Forelimb muscle (tissue), 1 donor: ENCODE results near the gene PRKCE. TPM values are rescaled to one million over a fixed set of nuclear protein-coding genes. Genes with fewer than 3 reads are reported as not detected.
A peak's percentile ranks its signal among the peaks of the same experiment; 100 is the strongest.
"Not testable (repeated sequence)": the region's sequence is repeated elsewhere in the genome, so short reads cannot be mapped to it uniquely, and the experiment has no call there.

Source experiments
- DNase-seq: peaks from one replicate; pipeline ENCODE4 v3.0.0-alpha.2; 2013; ENCODE audit warnings: low read depth
- polyA plus RNA-seq: library from polyadenylated mRNA; unstranded; fragments of 120-200 nt; gene quantifications from one replicate; pipeline ENCODE4 v1.2.1, GENCODE V29; 2013; ENCODE audit not compliant: insufficient read length

Gene PRKCE
- polyA plus RNA-seq, 1 donor = 5.1 TPM

DNA sequence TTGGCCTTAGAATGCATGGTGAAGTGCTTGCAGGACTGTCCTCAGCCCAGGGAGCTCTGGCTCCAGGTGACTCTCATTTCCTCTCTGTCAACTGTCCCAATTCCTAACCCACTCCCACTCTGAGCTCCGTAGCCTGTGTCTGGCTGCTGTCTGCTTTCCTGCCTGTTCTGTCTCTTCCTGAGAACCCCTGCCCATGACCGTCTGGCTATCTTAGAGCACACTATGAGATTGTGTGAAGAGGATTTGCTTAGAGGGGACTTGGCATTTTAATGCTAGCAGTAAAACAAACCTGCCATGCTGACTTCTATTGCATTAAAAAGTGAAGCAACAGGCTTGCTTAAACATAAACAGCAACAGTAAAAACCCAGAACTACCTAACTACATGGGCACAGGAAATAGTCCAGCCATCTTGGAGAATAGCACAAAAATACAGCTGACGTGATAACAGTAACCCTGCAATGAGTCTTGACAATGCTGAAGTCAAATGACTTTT lies 234.7 kb downstream of the PRKCE start:
- DNase-seq = no peak

DNA sequence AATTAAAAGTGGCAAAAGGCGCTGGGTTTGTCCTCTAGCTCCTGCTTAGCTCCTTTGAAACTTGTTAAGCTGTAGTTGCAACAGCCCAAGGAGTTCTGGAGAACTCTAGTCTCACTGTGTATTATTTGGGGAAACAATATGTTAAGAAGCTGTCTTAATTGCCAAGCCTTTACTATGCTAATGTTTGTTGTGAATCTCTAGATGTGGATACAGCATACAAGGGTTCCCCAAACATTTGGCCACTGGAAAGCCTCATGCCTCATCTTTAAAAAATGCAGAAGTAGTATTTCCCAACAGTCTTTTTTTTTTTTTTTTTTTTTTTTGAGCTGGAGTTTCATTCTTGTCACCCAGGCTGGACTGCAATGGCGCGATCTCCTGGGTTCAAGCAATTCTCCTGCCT lies 236.7 kb downstream of the PRKCE start:
- no peak for DNase-seq

DNA sequence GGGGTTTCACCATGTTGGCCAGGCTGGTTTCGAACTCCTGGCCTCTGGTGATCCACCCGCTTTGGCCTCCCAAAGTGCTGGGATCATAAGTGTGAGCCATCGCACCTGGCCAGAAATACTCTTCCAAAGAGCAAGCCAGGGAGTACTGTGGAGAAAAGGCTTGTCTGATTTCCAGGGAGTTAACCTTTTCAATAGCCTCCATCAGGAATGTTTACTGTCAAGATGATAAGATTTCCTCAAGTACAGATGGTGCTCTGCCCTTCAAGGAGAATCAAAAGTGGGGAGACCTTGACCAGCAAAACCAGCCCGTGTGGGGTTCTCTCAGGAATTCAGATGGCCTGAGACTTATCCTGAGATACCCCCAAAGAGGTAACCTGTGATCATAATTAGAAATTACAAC lies 237.2 kb downstream of the PRKCE start:
- DNase-seq = no peak

DNA sequence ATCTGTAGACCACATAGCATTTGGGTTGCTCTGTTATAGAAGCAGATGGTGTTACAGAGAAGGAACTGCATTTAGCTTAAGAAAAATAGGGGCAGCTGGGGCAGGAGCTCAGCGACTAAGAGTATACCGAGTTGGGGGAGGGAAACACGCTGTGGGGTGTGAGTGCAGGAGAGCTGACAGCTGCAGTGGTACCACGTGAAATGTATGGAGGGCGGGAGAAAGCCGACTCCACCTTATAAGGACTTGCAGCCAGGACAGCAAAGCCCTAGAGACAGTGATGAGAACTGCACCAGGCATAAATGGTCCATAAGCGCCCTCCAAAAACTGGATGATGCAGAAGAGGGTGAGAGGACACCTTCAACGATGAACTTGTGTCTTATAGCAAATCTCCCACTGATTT lies 237.6 kb downstream of the PRKCE start:
- no peak for DNase-seq

DNA sequence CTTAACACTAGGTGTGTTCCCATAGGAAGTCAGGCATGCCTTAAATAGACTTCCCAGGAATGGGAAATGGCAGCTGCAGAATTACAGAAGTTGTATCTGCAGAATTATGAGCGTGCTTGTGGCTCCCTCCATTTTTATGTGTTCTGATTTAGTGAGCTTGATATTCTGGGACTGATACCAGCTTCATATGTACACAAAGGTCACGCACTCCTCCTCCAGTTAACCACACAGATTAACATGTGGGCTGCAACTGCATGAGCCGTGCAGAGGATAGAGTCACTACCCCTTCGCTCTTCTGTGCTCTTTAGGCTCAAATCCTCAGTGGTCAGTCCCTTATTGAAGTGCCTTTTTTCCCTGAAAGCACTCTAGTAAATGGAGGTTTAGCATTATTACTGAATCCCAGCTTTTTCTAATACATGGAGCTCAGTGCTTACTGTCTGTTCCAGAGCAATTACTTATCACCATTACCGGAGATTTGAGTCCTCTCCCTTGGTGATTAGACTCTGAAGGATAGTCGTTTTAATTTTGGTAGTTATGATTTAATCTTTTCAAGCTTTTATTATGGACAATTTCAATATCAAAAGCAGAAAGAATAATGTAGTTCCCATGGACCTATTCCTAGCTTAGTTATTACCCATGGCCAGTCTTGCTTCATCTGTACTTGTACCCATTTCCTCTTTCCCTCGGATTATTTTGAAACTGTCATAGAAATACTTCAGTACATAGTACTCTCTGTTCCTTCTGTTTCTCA lies 238.3 kb downstream of the PRKCE start:
- no peak for DNase-seq

DNA sequence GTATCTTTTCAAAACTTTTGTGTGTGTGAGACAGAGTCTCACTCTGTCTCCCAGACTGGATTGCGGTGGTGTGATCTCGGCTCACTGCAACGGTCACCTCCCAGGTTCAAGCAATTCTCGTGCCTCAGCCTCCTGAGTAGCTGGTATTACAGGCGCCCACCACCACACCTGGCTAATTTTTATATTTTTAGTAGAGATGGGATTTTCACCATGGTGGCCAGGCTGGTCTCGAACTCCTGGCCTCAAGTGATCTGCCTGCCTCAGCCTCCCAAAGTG lies 238.8 kb downstream of the PRKCE start:
- not testable (repeated sequence) for DNase-seq

DNA sequence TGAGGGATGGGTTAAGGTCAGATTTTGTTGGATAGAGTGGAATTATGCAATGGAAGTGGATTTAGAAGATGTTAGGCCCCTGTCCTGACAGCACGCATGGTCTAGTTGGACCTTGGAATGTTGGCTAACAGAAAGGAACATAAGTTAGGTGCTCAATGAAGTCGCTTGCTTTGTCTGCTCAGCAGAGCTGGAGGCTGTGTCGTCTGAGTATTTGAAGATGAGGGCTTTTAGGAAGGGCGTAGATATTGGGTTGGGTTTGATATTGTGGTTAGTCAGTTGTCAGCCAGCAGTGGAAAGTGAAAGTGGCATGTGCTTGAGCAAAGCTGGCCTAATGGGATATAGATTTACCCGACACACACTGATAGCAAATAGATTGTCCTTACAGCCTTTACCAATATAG lies 239.3 kb downstream of the PRKCE start:
- no peak for DNase-seq

DNA sequence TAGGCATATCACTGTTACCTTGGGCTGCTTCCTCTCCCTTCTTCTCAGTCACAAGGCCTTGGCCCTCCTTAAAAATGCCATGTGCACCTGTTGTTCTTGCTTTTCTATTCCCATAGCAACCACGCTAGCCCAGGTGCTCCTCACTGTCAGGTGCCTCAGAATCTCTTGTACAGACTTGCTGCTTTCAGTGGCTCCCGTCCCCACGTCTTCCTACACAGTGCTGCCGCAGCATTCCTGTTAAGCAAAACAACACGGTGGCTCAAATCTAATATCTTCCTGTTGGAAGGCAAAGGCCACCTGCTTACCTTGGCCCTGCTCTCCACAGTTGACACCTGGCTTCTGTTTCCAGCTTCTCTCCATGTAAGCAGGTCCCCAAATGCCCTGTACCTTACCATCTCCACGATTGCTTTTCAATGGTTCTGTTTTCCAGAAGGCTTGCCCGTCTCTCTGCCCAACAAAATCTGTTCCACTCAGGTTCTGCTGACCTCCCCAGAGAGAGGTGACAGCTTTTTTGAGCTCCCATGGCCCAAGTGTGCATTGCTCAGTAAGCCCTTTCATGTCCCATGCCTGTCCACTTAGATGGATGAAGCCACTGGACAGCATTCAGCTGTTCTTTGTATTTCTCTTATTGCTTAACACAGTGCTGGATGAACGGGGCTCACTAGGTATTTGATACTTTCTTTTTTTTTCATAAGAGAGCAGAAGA lies 240.4 kb downstream of the PRKCE start:
- DNase-seq = no peak

DNA sequence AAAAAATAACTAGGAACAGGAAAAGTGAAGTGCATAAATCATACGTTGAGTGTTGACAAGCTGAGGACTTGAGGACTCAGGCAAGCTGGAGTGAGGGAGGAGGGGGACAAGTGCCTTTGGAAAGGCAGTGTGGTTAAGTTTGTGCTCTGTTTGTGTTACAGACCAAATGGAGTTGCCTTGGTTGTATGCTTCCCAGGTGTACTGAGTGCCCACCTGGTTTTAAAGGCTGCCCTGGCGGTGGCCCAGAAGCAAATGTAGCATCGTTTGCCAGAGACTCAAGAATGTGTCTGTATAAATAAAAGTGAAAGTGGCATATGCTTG lies 240.9 kb downstream of the PRKCE start:
- DNase-seq = no peak

DNA sequence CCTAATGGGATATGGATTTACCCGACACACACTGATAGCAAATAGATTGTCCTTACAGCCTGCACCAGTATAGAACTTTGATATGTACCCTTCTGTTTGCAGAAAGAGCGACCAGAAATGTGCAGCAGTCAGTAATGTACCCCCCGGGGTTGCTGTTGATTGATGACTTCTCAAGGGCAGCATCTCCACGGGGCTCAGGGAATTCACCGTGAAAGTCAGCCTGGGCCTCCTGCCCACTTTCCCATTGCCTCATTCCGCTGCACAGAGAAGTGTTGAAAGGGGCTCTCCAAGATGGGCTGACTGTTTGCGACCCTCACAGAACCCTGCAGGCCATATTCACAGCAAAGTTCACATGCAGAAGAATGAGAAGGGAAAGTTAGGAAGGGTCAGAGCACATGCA lies 241.3 kb downstream of the PRKCE start:
- no peak for DNase-seq

DNA sequence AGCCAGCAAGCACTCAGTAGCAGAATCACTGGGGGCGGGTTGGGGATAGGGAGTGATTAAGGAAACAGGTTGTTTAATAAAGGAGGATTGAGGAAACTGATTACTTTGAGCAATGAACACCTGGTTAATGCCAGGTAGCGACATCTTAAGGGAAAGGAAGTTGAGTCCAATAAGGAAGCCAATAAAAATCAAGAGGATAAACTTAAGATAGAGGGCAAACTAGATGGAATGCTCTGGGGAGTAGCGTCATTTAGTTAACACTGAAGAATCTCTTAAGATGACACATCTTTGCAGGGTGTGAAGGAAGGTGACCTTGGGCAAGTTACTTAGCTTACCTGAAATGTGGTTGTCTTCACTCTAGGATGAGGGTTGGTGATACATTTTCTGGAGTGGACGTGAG lies 242.7 kb downstream of the PRKCE start:
- DNase-seq = no peak

DNA sequence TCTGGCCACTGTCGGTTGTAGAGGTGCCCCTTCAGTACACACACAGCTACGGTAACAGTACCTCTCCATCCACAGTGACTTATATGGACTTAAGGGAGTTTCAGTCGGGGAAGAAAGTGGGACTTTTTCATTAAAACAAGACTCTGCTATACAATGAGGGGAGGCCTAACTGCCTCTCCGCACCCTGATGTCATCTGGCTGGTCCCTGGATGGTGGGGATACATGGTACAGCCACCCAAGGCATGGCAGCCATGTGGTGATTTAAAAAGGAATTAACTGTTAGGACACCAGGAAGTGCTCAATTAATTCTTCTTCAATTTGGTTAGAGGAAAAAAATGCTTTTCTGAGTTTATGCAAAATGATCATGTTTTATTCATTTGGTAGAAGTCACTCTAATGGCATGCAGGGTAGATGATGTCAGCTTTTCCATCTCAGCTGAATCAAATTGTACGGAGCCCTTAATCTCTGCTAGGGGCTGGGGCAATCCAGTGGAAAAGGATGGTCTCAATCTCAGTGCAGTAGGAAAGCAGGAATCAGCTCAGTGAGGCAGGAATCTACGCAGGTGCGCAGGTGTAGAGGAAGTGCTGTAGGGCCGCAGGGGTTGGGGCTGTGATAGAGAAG lies 243.9 kb downstream of the PRKCE start:
- DNase-seq = no peak

DNA sequence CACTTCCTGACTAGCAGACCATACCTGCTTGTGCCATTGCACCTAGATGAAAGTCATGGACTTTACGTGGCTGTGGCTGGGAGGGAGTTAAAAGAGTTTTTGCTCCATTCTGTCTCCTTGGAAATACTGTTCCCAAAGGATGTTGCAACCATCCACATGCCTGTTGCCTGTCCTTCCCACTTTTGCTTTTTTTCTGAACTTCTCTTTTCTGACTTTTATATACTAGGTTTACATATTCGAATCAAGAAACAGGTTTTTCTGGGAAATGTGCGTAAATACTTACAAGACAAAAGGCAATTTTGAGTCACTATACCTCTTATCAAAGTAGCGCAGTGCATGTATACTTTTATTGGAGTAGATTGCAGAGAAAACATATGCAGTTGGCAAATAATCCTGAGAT lies 244.8 kb downstream of the PRKCE start:
- no peak for DNase-seq

DNA sequence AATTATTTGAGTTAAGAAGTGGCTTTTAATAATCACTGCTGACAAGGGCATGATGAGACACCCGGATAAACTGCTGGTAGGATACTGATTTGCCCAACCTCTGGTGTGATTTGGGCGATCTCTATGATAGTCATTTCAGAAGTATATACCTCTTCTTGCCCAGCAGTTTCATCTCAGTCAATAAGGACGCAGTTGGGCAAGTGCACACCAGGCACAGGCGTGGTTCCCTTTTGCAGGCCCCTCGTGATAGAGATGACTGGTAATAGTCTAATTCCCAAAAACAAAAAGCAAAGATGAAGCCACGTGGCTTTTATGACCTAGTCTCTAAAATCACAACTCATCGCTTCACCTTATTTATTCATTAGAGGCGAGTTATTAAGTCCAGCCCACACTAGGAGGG lies 246.4 kb downstream of the PRKCE start:
- no peak for DNase-seq

DNA sequence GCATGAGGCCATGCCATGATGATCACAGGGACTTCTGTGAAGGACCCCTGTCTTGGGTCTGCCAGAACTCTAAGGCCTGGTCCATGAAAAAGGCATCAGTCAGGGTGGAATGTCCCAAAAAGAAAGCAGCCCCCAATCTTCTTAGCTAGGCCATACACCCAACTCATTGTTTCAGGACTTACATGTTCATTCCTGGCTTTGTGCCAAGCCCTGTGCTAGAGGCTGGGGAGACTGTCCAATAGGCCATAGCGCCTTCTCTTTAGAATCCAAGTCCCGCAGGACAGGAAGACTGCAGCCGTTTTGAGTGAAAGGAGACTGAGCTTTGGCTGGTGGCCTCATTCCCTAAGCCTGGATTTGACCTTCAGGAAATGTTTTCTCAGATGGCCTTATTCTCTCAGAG lies 247.3 kb downstream of the PRKCE start:
- DNase-seq = no peak

DNA sequence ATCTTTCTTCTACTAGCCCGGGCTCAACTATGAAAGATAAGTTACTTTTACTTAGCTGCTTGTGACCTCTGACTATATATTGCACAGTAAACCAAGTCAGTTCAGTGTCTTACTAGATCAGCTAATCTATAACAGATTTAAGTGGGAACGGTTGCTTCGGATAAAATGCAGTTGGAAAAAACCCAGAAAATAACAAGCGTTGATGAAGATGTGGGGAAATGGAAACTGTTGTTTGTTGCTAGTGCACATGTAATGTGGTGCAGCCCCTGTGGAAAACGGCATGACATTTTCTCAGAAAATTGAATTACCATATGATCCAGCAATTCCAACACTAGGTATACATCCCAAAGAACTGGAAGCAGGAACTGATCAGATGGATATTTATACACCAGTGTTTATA lies 248.5 kb downstream of the PRKCE start:
- no peak for DNase-seq

DNA sequence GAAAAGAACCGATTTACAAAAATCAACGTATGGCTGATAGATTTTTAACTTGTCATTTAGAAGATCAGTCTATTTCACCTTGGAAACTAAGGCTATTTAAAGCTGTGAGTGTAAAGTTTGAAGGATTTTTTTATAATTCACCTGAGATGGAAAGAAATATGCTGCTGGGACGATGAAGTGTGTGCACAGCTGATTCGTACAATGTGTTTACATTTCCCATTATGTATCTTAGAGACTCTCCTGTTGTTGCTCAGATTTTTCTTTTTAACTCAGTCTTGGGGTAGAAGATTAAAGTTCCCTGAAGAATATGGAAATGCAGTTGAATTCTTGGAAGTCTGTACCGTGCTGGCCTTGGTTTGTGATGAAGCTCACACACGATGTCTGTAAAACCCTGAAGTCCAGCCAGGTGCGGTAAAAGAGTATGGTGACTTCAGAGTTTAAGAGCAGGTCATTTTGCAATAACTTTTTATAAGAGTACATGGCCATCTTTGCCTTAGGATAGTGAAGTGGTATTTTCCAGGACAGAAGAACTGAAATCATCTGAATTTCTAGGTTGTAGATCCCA lies 250.1 kb downstream of the PRKCE start:
- DNase-seq = peak; percentile 83

DNA sequence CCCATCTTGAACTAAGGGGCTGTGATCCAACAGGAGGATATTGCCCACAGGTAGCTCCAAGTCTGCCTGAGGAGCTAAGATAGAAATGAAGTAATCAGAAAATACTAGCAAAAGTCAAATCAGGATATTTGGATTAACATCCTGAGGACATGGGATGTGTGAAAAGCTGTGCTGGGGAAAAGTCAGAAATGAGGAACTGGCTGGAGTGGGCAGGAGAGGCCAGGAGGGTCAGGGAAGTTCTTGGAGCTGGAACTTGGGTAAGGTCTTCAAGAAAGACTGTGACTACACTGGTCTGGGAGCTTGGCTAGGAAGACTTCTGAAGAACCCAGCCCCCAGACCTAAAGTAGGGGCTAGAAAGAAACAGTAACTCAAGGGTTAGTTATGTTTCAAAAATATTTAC lies 250.9 kb downstream of the PRKCE start:
- DNase-seq = no peak

DNA sequence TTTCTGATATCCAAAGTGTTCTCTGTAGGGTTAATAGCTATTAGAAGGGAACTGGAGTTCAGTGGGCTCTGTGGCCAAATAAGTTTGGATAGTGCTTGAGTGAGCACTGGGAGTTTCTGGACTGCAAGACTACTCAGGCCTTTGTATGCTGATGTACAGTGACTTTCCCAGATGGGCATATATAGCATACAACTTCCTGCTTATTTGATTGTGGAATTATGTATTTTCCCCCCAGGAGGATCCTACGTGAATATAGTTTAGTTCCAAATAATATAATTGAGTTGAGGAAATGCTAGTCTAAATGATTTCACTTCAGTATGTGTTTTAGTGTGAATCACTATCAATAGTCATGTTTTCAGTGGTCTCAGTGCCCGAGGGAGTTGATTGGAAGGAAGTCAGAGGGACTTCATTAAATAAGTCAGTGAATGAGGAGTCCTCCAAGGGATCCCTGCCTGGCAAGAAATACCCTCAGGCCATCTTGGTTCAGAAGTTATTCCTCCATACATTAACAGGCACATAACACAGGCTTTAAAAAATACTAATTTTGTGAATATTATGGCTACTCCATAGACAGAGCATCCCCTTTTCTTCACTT lies 251.4 kb downstream of the PRKCE start:
- DNase-seq = no peak

DNA sequence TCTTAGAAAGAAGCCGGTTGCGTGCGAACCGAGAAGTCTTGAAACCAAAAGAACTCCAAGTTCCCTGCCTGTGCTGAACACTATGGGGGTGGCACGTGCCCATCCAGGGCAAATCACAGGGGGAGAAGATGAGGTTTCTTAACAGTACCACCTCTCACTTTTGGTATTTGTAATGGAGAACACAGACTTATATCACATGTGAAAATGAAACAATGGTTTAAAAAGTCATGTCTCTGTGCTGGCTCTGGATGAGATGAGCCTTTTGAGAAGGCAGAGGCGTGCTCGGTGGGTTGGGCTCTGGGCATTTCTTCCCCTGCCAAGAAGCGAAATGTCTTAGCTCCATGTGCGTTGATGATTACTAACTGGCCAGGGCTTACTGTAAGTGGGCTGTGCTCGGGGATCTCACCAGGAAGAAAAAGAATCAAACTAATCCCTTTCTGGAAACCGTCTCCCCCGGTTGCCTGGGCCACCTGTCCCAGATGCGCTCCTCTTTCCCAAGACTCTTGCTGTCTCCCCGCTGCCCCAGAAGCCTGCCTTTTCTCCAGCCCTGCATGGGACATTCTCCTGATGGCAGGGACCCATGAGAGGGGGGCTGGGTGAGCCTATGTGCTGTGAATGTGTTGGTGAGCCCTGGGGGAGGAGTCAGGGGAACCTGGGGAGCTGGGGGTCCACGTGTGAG lies 252.9 kb downstream of the PRKCE start:
- no peak for DNase-seq

DNA sequence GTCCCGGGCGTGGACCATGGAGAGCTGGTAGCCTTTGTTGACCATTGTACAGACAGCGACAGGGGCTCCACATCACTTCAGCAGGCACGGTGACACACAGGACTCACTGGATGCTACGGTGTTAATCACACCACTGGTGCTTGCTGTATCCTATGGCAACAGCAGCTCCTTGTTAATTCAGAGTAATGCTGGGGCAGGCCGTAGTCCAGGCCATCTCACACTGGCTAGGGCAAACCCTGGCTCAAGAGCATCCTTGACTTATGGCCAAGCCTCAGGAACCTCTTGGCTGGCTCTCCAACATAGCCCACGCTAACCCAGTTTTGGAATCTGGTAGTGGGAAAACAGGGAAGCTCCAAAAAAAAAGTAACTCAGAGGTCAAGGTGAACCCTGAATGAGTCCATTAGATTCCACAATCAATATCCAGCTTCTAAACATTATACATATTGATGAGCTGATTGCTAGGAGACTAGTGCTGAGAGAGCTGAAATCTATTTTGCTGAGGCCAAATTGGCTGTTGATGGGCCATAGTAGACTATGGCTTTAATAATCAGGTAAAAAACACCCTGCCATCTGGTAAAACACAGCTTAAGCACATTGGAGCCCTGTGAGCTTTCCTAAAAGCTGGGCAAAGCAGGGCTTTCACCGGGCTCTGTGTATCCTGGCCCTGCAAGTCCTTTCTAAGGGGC lies 253.6 kb downstream of the PRKCE start:
- no peak for DNase-seq

DNA sequence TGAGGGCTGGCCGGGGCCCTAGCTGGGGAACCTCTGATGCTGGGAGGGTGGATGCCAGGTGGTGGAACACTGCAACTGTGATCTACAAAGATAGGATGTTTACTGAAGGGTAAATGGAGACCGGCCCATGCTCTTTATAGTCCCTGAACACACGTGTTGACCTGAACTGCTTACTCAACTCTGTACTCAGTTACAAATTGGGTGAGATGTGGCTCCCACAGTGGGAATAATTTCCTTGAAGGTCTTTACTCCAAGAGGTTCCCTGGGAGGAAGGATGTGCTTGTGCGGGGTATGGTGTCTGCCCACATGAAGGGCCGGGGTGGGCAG lies 254.1 kb downstream of the PRKCE start:
- DNase-seq = no peak
